PFSK-1 (cell line): ENCODE data around the gene ZC3H7A.

Experiments
- FOXP2 ChIP-seq: optimal IDR thresholded peaks from 2 replicates; pipeline ENCODE3; 2011; ENCODE audit warnings: borderline replicate concordance, control low read depth, inconsistent platforms; ENCODE audit not compliant: insufficient read depth; ENCODE audit errors: extremely low read length, extremely low read depth
- POLR2AphosphoS5 ChIP-seq: IDR thresholded peaks from 2 replicates; pipeline ENCODE4 v1.6.1; 2012; ENCODE audit warnings: low read depth, mild to moderate bottlenecking, control low read depth, low read length, moderate library complexity

DNA sequence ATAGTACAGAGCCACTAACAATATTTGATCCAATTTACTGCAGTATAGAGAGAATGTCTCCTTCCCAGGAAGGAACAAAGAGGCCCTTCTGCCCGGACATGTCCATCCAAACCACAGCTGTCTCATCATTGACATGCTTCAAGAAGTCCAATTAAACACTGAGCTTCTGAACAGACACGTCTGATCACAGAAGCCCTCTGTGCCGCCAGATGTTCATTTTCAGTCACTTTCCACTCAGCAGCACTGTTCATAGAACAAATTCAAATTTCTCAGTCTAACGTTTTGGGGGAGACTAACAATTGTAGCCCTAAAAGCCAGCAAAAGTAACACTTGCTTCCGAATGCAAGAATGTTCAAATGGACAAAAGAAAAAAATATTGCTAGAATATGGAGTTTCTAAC is 15.3 kb downstream of the ZC3H7A start:
- TF ChIP-seq POLR2AphosphoS5 (no peak), FOXP2 (no peak)
